ENCODE data around the gene EEF1G.

GRCh38 chr11:62534779-62535545 is 38.7 kb downstream of the EEF1G start:
- no peak for TF ChIP-seq CTCF (IDR thresholded peaks at IDR 0.05; ENCODE audit: low read depth, low read length)
- TF ChIP-seq POLR2A (IDR thresholded peaks at IDR 0.05; ENCODE audit: extremely low read depth, insufficient read length), result no peak
- no peak for TF ChIP-seq MYC (IDR thresholded peaks at IDR 0.05; ENCODE audit: low read depth, low read length)
